Midbrain (tissue), 1 donor: ENCODE results near the gene NOG.

ENCODE experiments used
- DNase-seq: peaks from one replicate; lab custom pipeline; 2025; lab: John Stamatoyannopoulos, UW

The NOG gene

DNA sequence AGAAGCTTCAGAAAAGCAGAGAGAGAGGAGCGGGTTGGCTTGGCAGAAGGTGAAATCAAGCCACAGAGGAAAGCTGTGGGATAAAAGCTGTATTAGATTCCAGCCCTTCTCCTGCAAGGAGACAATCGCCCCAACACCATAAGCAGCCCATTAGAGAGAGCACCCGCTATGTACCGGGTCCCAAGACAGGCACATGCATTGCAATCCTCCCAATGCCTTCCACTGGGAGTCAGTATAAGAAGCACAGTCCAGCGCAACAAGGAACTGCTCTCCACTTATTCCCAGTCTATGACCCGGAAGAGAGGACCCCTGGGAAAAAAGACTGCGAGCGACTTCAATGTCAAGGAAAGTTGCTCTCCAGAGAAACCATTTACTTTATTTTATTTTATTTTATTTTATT, 43.8 kb downstream of the NOG start:
- DNase-seq: no peak

DNA sequence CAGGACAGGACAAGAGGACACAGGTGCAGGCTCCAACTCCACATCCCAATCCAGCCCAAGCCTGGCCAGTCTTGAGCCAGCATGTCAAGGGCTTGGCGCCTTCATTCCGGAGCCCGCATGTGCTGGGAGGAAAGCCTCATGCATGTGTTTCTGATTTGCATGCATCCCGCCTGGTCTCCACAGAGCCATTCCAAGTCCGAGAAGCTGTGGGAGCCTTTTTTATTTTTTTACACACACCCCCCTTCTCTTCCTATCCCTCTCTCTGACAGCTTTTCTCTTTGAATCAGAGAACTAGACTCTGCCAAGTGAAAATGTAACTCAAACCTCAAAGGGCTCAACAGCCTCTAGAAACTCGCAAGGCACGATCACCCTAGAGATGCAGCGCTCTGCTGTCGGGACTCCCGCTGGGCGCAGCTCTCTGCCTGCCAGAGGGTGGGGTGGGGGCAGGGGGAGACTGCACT, 45.1 kb downstream of the NOG start:
- no peak for DNase-seq

DNA sequence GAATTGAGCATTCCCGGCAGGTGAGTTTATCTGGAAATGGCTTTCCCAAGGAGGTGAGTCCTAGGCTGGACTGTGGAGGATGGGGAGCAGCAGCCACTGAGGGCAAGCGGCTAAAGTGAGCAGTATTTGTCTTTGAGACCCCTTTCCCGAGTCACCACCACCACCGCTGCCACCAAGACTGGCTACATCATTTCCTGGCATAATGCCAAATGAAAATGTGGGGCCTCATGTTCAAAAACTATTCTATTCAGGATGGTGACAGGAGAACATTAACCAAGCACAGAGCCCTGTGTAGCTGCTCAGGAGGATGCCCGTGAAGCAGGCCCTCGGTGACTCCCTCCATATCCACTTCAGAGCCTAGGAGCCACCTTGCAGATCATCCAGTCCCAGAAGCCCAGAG, 46.0 kb downstream of the NOG start:
- DNase-seq: no peak

DNA sequence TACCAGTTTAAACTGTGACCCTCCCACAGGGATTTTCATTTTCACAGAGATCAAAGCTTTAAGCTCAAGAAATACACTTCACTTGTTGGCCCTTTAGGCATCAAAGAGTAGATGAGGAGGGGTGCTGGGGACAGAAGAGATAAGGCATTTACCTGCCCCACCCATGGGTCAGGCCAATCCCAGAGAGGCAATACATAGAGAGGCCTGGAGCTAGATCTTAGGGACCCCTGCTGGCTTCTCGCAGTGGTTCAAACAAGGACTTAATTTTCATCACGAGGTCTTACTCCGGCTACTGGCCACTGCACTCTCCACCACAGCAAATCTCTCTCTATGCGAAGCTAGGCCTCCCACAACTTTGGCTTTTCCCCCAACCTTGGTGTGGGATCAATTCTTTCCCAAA, 46.6 kb downstream of the NOG start:
- DNase-seq: no peak

DNA sequence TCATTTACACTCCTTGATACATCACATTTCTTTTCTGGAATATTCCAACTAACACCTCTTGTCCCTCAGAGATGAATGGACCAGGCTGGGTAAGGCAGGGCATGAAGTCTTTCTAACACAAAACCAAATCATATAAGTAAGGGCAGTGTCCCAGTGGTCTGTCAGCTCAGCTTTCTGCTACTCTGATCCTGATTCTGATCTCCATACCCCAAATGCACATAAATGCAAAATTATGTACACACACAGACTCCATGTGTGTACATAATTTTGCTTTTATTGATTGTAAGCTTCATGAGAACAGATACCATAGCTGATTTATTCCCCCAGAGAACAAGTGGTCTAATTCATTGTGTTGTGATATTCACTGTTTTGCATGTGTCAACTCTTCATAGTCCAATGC, 47.9 kb downstream of the NOG start:
- no peak for DNase-seq

DNA sequence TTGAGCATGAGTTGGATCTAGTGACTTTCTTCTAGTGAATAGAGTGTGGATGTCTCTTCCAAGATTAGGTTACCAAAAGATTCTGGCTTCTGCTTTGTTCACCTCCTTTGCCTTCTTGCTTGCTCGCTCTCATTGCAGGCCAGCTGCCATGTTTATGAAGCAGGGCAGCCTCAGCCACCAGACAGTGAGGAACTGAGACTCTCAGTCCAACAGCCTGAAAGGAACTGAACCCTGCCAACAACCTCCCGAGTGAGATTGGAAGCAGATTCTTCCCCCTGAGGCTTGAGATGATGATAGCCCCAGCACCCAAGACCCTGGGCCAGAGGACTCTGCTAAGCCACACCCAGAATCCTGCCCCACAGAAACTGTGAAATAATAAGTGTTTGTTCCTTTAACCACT, 48.4 kb downstream of the NOG start:
- DNase-seq: no peak

DNA sequence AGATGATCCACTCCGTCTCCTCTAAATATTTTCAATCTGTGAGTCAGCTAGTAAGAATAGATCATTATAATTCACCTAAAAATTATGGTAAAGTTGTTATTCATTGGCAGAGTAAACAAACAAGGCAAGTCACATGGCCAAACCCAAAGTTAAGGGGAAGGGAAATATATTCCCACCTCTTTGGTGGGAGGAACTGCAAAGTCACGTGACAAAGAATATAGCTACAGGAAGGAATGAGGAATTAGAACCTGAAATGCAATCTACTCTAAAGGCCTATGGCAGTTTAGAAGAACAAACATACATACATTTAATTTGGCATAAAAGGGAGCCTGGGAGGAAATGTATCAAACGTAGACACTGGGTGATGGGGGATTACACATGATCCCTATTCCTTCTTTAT, 48.9 kb downstream of the NOG start:
- no peak for DNase-seq
